H1 (cell line): ENCODE measurements around the gene ZC3H7B. TPM values are rescaled to one million over a fixed set of nuclear protein-coding genes. Genes with fewer than 3 reads are reported as not detected.

Experiments
- CEBPB ChIP-seq: IDR thresholded peaks from 2 replicates; pipeline ENCODE4 v1.6.1; 2012; ENCODE audit warnings: low read depth, low read length
- NRF1 ChIP-seq: IDR thresholded peaks from 2 replicates; pipeline ENCODE4 v1.6.1; 2011; ENCODE audit warnings: mild to moderate bottlenecking, low read depth, low read length, improper control_type of control experiment
- RBBP5 ChIP-seq: IDR thresholded peaks from 2 replicates; pipeline ENCODE4 v1.7.1; 2012; ENCODE audit warnings: low read depth, mild to moderate bottlenecking, inconsistent platforms, low read length, moderate library complexity, borderline replicate concordance
- SIN3A ChIP-seq, 2 experiments: IDR thresholded peaks in 1 of 2; conservative IDR thresholded peaks in 1 of 2; 2 replicates each; pipeline ENCODE4 v1.6.1; 2011 to 2012; ENCODE audit warnings: low read length in 2 of 2, improper control_type of control experiment in 1 of 2, low read depth in 1 of 2, mild to moderate bottlenecking in 1 of 2
- polyA plus RNA-seq, 7 experiments: library from polyadenylated mRNA; depleted of rRNA in 3 of 7; stranded (reverse) in 5 of 7; unstranded in 2 of 7; fragments of >200 nt in 5 of 7; fragments of 200-250 nt in 2 of 7; gene quantifications; 1 replicate in 5 of 7; 2 replicates in 1 of 7; 4 replicates in 1 of 7; pipeline versions ENCODE4 v1.2.1 to v1.2.3, GENCODE V29; 2011 to 2013; ENCODE audit warnings: missing spikeins in 2 of 7, mixed read lengths in 2 of 7
- total RNA-seq: library from RNA; stranded (reverse); fragmentation: NEBNext Ultra II Directional; extraction: Animal tissue kit (Norgen Biotek cat#: 25700); gene quantifications from 2 replicates; pipeline ENCODE4 v1.2.1, GENCODE V29; 2021

Gene ZC3H7B
- total and polyA plus RNA-seq, 2 of the 8 experiments (the other 6 are each of a cell fraction or from before 2014, with no cell fraction given) = 35.5 to 78.6 TPM

GRCh38 chr22:41330169-41330568 is 28.8 kb downstream of the ZC3H7B start (continued):
- TF ChIP-seq RBBP5 (no peak), NRF1 (no peak), CEBPB (no peak), SIN3A (conservative IDR thresholded peaks at IDR 0.05 in 1 of 2, IDR thresholded peaks at IDR 0.05 in 1 of 2; ENCODE audit: low read depth in 1 of 2, low read length in 2 of 2) (no peak)
